HG03139 (cell line): ENCODE results near the gene ABTB2.

Source experiments
- ATAC-seq: cut with Tn5 transposase; IDR thresholded peaks from one replicate; pipeline ENCODE4 v1.9.1; 2021; ENCODE audit not compliant: unreplicated experiment

Gene ABTB2

DNA sequence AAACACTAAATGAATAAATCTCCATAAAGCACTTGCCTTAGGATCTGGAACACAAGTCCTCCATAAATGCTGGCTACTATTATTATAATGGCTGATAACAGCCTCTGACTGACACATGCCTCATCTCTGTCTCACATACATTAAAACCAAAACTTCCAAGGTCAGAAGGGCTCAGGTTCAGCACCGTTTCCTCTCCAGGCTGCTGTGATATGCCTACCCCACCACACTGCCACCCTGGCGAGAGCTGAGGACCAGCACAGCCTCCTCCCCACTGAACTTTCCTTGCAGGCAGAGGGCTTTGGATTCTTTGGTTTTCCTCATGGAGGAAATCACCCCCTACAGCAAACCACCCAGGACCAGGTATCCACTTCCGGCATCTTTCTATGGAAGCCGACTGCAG is 112.8 kb downstream of the ABTB2 start:
- no peak for ATAC-seq

DNA sequence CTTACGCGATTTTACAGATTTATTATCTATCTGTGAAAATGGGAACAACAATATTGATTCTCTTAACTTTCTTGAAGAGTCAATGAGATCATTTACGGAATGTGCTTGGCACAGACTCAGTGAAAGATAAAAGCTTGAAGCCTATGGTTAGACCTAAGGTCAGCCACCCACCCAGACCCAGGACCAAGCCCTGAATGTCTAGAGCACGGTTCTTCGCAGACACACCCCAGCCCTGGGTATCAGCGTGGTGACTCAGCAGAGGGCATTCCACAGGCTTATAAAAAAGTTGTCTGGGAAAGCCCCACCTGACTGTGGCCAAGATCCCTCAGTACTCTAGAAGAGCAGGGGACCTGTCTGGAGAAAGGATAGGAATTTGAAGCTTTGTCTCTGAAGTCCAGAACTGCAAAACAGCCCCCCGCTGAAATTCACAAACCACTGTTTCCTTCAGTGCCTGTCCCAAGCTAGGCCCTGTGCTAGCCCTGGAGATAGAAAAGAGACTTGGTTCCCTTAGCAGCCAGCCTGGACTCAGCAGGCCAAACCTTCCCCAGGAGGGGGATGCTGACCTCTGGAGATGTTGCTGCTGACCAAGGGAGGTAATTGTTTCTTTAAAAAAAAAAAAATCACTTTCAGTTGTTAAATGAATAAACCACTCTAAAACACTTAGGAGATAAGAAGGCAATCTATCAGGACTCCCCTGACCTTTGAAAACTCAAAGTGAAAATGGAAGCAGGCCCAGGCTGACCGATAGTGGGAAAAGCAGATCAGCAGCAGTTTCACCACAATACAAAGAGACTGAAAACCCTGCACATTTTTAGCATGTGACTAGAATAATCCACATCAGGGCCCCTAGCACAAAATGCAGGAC is 114.0 kb downstream of the ABTB2 start:
- ATAC-seq = peak; percentile 55

DNA sequence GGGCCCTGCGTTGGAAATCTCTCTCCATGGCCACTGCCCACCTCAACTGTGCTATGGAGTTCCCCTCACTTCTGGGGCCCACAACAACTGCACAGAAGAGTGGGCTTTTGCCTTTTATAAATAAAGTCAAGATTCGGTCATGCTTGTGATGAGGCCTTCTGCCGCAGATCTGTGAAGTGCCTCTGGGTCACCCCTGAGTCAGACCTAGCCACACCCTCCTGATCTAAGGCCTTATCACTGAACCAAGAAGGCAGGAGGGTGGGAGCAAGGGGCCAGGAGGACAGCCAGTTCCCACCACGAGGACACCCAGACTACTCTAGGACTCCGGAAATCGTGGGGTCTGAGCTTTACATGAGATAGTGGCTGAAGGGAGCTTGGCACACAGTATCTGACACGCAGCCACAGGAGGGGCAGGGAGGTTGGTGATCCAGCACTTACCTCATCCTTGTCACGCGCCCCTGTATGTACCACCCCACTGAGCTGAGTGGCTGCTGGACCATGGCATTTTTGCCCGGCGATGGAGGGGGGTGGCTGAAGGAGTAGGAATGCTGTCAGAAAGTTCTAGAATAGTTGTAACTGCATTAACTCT is 115.7 kb downstream of the ABTB2 start:
- ATAC-seq = no peak

DNA sequence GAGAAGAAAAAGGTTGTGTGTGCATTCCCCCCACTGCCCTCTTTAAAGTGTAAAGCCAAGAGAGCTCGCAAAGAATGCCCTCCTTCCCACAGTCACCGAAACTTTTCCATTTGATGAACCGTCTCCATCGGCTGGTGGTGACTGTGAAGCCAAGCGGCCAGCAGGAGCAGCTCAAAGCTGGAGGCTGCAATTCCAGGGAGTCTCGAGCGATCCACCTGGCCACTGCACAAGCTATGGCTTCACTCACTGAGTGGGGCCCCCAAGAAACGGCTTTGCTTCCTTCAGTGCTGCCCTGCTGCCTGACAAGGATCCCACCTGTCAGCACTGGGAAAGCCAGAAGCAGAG is 117.7 kb downstream of the ABTB2 start:
- ATAC-seq = no peak

DNA sequence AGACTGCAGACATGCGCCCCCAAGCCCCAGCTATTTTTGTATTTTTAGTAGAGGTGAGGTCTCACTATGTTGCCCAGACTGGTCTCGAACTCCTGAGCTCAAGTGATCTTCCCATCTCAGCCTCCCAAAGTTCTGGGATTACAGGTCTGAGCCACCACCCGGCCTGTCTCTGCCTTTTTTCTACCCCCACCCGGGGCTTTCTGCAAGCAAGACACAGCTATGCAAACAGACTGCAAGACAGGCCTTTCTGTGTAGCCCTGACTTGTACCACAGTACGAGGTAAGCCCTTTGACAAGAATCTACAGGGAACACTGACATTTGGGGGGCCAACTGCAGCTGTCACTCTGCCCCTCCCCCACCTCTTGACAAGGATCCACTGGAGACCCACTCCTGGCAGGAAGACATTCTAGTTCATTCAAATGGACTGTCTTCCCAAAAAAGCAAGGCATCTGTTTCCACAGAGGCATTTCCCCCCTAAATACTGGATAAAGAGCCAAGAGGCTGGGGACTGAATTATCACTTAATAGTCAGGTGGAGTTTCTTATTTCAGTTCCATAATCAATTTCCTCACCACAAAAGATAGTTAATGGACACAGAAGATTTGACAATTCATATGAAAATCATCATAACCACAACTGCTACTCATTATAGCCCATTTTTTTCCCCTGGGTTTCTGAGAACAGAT is 118.2 kb downstream of the ABTB2 start:
- ATAC-seq = no peak

DNA sequence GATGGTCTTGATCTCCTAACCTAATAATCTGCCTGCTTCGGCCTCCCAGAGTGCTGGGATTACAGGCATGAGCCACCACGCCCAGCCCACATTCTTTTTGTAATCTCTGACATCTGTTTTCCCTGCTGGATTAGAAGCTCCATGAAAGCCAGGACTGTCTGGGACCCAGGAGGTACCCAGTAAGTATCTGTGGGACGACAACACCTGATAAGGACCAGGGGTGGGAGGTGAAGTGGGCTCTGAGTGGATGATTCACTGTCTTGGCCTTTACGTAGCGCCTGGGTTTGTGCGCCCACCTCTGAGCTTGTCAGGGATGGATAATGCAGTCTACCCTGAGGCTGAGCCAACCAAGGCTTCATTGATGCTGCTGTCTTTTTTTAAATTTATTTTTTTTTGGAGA is 118.8 kb downstream of the ABTB2 start:
- no peak for ATAC-seq

DNA sequence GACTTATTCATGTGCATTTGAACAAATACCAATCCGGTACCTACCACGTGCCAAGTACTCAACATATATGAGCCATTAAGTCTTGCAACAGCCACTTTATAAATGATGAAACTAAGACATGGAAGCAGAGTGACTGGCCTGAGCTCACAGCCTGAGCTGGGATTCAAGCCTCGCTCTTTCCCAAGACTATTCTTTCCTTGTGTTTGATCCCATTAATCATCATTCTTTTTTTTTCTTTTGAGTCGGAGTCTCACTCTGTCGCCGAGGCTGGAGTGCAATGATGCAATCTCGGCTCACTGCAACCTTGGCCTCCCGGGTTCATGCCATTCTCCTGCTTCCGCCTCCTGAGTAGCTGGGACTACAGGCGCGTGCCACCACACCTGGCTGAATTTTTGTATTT is 119.3 kb downstream of the ABTB2 start:
- no peak for ATAC-seq

GRCh38 chr11:34236572-34236971 is 121.2 kb downstream of the ABTB2 start:
- no peak for ATAC-seq

- no peak for ATAC-seq
Observed at GRCh38 chr11:34235591-34236071, 122.2 kb downstream of the ABTB2 start.

DNA sequence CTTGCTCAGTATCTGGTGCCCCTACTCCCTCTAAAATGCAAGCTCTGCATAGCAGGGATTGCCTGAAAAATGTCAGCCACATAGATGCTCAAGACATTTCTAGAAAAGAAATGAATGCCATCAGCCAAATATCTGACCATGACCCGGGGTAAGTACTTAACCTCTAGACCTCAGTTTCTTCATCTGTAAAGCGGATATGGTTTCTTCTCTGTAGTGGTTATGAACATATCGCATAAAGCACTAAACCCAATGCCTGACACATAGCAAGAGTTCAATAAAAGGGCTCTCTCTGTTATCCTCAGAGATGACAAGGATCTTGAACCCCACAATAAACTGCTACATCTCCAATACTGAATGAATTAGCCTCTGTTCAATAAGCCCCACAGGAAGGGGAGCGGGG is 122.6 kb downstream of the ABTB2 start:
- no peak for ATAC-seq

- peak; percentile 59 for ATAC-seq
Observed at GRCh38 chr11:34234086-34234740, 123.6 kb downstream of the ABTB2 start.

DNA sequence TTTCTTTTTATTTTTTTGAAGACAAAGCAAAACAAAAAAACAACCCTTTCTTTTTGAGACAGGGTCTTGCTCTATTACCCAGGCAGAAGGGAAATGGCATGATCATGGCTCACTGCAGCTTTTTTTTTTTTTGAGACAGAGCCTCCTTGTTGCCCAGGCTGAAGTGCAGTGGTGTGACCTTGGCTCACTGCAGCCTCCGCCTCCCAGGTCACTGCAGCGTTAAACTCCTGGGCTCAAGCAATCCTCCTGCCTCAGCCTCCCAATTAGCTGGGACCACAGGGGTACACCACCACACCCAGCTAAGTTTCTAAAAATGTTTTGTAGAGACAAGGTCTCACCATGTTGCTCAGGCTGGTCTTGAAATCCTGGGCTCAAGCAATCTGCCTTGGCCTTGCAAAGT is 124.6 kb downstream of the ABTB2 start:
- ATAC-seq = no peak

- no peak for ATAC-seq
Observed at GRCh38 chr11:34232807-34233206, 125.0 kb downstream of the ABTB2 start.

GRCh38 chr11:34226210-34226609 is 131.6 kb downstream of the ABTB2 start:
- no peak for ATAC-seq

GRCh38 chr11:34225091-34225490 is 132.7 kb downstream of the ABTB2 start:
- no peak for ATAC-seq

DNA sequence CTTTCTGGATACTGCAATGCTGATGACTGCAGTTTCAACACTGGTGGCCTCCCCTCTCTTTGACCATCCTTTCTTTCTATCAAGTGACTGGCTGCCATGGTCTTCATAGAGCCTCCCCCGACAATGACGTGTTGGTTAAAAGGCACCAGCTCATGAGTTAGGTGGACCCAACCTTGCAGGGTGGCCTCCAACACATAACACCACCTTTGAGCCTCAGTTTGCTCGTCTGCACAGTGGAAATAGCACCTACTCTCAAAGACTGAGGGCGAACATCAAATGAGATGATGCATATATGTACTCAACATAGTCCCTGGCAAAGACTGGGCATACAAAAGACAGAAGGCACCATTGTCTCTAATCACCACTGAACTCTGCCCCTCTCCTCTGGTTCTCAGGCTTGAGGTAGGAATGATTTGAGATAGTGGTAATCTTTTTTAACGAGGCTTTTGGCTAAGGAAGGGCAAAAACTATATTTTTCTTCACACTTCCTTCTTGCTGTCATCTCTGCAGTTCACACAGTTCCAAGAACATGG is 133.3 kb downstream of the ABTB2 start:
- no peak for ATAC-seq

DNA sequence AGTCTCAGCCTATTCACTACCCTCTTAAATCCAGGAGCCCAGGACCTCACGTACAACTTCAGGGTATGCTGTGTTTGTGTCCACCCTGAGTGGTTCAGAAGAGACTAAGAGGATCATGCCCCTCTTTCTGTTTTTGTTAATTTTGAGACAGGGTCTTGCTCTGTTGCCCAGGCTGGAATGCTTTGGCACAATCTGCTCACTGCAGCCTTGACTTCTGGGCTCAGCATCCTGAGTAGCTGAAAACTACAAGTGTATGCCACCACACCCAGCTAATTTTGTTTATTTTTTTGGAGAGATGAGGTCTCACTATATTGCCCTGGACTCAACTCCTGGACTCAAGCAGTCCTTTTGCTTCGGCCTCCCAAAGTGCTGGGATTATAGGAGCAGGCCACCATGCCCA is 133.9 kb downstream of the ABTB2 start:
- ATAC-seq = no peak

DNA sequence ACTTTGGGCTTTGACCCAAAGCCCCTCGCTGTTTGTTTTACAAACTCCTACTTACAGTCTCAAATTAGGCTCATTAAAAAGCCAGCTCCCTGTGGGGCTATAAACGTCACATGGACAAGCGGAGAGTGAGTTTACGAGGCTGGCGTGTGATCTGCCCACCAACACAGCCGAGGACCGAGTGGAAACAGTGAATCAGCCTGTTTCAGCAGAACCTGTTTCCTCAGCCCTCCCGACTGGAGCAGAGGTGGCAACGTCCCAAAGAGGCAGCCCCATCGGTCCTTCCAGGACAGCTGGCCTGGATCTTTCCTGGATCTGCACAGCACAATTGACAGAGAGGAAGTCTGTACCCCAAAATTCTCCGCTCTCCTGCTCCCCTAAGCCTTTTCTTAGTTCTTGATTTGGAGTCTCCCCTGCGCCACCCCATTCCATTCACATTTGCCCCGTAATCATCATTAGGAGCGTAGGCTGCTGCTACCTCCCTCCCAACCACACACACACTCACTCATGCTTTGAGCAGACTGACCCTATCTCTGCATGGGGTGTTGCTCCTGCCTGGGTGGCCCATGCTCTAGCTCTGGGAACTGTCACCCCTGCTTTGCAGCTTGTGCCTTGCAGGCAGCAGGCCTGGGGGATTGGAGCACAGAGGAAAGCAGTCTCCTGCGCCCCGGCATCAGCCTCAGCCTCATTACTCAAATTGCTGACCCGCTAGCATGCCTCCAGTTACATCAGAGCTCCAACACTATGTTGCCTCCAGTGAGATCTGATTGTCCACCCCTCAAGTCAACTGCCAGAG is 134.6 kb downstream of the ABTB2 start:
- ATAC-seq = no peak

DNA sequence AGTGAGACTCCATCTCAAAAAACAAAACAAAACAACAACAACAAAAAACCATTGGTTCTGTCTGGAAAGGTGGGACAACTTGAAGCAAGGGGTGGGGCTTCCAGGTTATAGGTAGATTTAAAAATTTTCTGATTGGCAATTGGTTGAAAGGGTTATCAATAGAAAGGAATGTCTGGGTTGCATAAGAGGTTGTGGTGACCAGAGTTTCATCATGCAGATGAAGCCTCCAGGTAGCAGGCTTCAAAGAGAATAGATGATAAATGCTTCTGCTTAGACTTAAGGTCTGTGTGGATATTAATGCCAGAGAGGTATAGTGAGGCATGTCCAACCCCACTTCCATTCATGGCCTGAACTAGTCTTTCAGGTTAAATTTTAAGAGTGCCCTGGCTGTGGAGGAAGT is 135.8 kb downstream of the ABTB2 start:
- ATAC-seq = no peak

DNA sequence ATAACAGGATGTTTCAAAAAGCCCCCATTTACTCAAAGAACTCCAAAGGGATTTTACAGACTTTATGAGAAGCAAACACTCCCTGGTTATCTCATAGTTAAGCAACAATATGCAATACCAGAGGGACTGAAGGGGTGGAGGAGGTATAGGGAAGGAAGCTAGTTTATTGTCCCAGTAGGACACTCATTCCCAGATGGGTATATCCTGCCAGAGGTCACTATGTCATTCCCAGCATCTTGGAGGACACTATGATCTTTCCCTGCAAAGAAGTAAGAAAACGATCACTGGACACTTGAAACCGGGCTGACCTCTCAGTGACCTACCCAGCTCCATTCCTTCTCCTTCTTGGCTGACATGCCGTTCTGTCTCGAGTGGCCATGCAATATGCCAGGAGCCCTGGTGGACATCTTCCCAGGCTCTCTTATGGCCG is 137.9 kb downstream of the ABTB2 start:
- ATAC-seq = no peak
